K562 (cell line): ENCODE measurements around the gene CPA3. TPM values are rescaled to one million over a fixed set of nuclear protein-coding genes. Genes with fewer than 3 reads are reported as not detected.

Experiments
- ATAC-seq: fragments of 200-7000 bp; cut with Tn5 transposase; 3 replicates; pipeline ENCODE4 v1.9.1; 2020; ENCODE audit warnings: moderate library complexity
- BruUV-seq: library from RNA; stranded (reverse); fragments of 400-500 nt; replicated peaks from 2 replicates; lab custom pipeline; 2021; lab: Mats Ljungman, UMichigan
- CTCF ChIA-PET: fragments of 300-600 bp; formaldehyde crosslinking; extraction: SDS; loops from one replicate; lab custom pipeline; 2021; ENCODE audit warnings: low intra/inter-chr PET ratio; lab: Yijun Ruan, JAX
- POLR2A ChIA-PET: fragments of 300-600, 350-650 bp; sonication (Branson Sonifier 250); formaldehyde crosslinking; extraction: SDS; loops from one replicate; lab custom pipeline; 2021; ENCODE audit warnings: antibody characterized with exemption, inconsistent platforms; lab: Yijun Ruan, JAX
- DNase-seq, 4 experiments: peaks; one replicate each; pipeline versions ENCODE4 v3.0.0 to v3.0.0-alpha.2; 2011 to 2018; ENCODE audit warnings: low spot score in 3 of 4, mixed read lengths in 3 of 4; ENCODE audit errors: extremely low read depth in 1 of 4
- FAIRE-seq: peaks from 2 replicates; lab custom pipeline; 2011; peaks lifted over from hg19 to GRCh38; lab: Jason Lieb, UNC
- H2AFZ ChIP-seq: 2 replicates; pipeline ENCODE4 v1.6.0; 2011; ENCODE audit warnings: low read depth, low read length, control low read depth, inconsistent platforms
- H3K27ac ChIP-seq: fragments of 200-600 bp; 3 replicates; pipeline ENCODE4 v1.8.0; 2011; ENCODE audit warnings: low read depth, mild to moderate bottlenecking, control low read depth, inconsistent platforms, low read length, moderate library complexity, mixed read lengths; ENCODE audit errors: extremely low read depth
- H3K27me3 ChIP-seq, 2 experiments: fragments of 300-600 bp in 1 of 2; 2 replicates in 1 of 2; 3 replicates in 1 of 2; pipeline versions ENCODE4 v1.6.0 to v1.8.0; 2011; ENCODE audit warnings: inconsistent platforms in 2 of 2, low read length in 2 of 2, mild to moderate bottlenecking in 1 of 2, mixed read lengths in 1 of 2, moderate library complexity in 1 of 2; ENCODE audit not compliant: control insufficient read depth in 2 of 2, insufficient read depth in 2 of 2
- H3K36me3 ChIP-seq: fragments of 300-600 bp; 3 replicates; pipeline ENCODE4 v1.8.0; 2011; ENCODE audit warnings: mild to moderate bottlenecking, low read length, inconsistent platforms; ENCODE audit not compliant: control insufficient read depth, insufficient read depth
- H3K4me1 ChIP-seq, 2 experiments: fragments of 200-600 bp in 1 of 2; replicated peaks in 1 of 2; 2 replicates in 1 of 2; 3 replicates in 1 of 2; pipeline versions ENCODE4 v1.5.1 to v1.8.0; 2011; ENCODE audit warnings: inconsistent platforms in 2 of 2, low read length in 2 of 2, mild to moderate bottlenecking in 1 of 2, mixed read lengths in 1 of 2, moderate library complexity in 1 of 2; ENCODE audit not compliant: control insufficient read depth in 2 of 2, insufficient read depth in 2 of 2
- H3K4me2 ChIP-seq: 2 replicates; pipeline ENCODE4 v1.6.1; 2011; ENCODE audit warnings: low read length, control low read depth, inconsistent platforms, mixed read lengths; ENCODE audit not compliant: insufficient read depth
- H3K4me3 ChIP-seq: fragments of 200-600 bp; sonication (generic), shearing (Covaris generic); 2 replicates; pipeline ENCODE4 v1.5.1; 2016; ENCODE audit warnings: control low read depth, inconsistent platforms
- H3K79me2 ChIP-seq: fragments of 200-600 bp; 3 replicates; pipeline ENCODE4 v1.8.0; 2011; ENCODE audit warnings: low read length, inconsistent platforms; ENCODE audit not compliant: control insufficient read depth, insufficient read depth
- H3K9ac ChIP-seq, 2 experiments: 2 replicates each; pipeline versions ENCODE4 v1.6.0 to v1.6.1; 2011; ENCODE audit warnings: low read depth in 2 of 2, low read length in 2 of 2, control low read depth in 1 of 2, inconsistent platforms in 1 of 2, mild to moderate bottlenecking in 1 of 2, mixed read lengths in 1 of 2; ENCODE audit not compliant: insufficient read depth in 1 of 2
- H3K9me1 ChIP-seq: one replicate; pipeline ENCODE4 v1.6.0; 2011; ENCODE audit warnings: inconsistent platforms, mild to moderate bottlenecking, low read length, moderate library complexity; ENCODE audit not compliant: control insufficient read depth, insufficient read depth
- H3K9me3 ChIP-seq: replicated peaks from 2 replicates; pipeline ENCODE4 v1.5.1; 2011; ENCODE audit warnings: low read depth, low read length, inconsistent platforms; ENCODE audit not compliant: control insufficient read depth, insufficient read depth
- H4K20me1 ChIP-seq: replicated peaks from 2 replicates; pipeline ENCODE4 v1.6.1; 2011; ENCODE audit warnings: low read length, inconsistent platforms, mixed read lengths; ENCODE audit not compliant: control insufficient read depth, insufficient read depth
- BMI1 ChIP-seq: fragments of 150-350 bp; IDR thresholded peaks from 2 replicates; pipeline ENCODE4 v1.6.1; 2014; ENCODE audit warnings: low read length
- CCAR2 ChIP-seq: fragments of 200-400 bp; formaldehyde crosslinking; IDR thresholded peaks from 2 replicates; pipeline ENCODE4 v1.6.1; 2017; ENCODE audit warnings: mild to moderate bottlenecking, low read depth, low read length
- DACH1 ChIP-seq: fragments of 450-650 bp; IDR thresholded peaks from 2 replicates; pipeline ENCODE4 v1.6.1; 2018; ENCODE audit not compliant: partially characterized antibody
- DMBX1 ChIP-seq: fragments of 250-450 bp; sonication (Bioruptor Pico); IDR thresholded peaks from 2 replicates; pipeline ENCODE4 v1.8.0; 2022; ENCODE audit warnings: inconsistent platforms, mild to moderate bottlenecking, moderate library complexity, borderline replicate concordance
- FIP1L1 ChIP-seq: fragments of 200-400 bp; formaldehyde crosslinking; IDR thresholded peaks from 2 replicates; pipeline ENCODE4 v1.6.1; 2018; ENCODE audit warnings: mild to moderate bottlenecking, low read depth, low read length; ENCODE audit not compliant: poor library complexity, severe bottlenecking
- MBD2 ChIP-seq: sonication (generic); IDR thresholded peaks from 2 replicates; pipeline ENCODE4 v1.6.1; 2016; ENCODE audit warnings: low read depth, borderline replicate concordance
- RFX5 ChIP-seq: IDR thresholded peaks from 2 replicates; pipeline ENCODE4 v1.6.1; 2011; ENCODE audit warnings: low read depth, mild to moderate bottlenecking, improper control_type of control experiment, low read length
- SNIP1 ChIP-seq: fragments of 450-650 bp; IDR thresholded peaks from 2 replicates; pipeline ENCODE4 v1.7.1; 2017; ENCODE audit warnings: low read depth, mild to moderate bottlenecking
- ZBTB11 ChIP-seq, 3 experiments: fragments of 200-800 bp in 1 of 3; fragments of 250-450 bp in 1 of 3; fragments of 450-650 bp in 1 of 3; sonication (Bioruptor Pico) in 1 of 3; sonication (Bioruptor generic) in 1 of 3; formaldehyde crosslinking in 1 of 3; IDR thresholded peaks; 2 replicates each; pipeline versions ENCODE4 v1.6.1 to v1.8.0; 2016 to 2022; ENCODE audit warnings: mild to moderate bottlenecking in 2 of 3, missing genetic modification characterization in 2 of 3, missing compliant biosample characterization in 1 of 3, moderate library complexity in 1 of 3
- ZC3H4 ChIP-seq: sonication (generic); formaldehyde crosslinking; IDR thresholded peaks from 2 replicates; pipeline ENCODE4 v1.9.0; 2021; ENCODE audit warnings: missing genetic modification reagents, borderline replicate concordance
- ZNF184 ChIP-seq: sonication (generic); formaldehyde crosslinking; IDR thresholded peaks from 2 replicates; pipeline ENCODE4 v1.5.0; 2020; ENCODE audit warnings: missing genetic modification reagents
- ZNF212 ChIP-seq: fragments of 450-650 bp; formaldehyde crosslinking; IDR thresholded peaks from 2 replicates; pipeline ENCODE4 v1.4.0; 2020; ENCODE audit warnings: mild to moderate bottlenecking
- WGBS: fragments of 100-300 bp; shearing (Covaris generic); methylation state at CpG from one replicate; pipeline ENCODE4 v1.1.6; 2016; ENCODE audit warnings: low coverage, mixed read lengths; ENCODE audit not compliant: insufficient coverage; ENCODE audit errors: missing lambda C conversion rate; 5-methylcytosine and 5-hydroxymethylcytosine counted together
- in situ Hi-C: fragments of 300-500 bp; cut with MboI; formaldehyde crosslinking; loops from 4 replicates; pipeline ENCODE4 v1.15.0; 2018; ENCODE audit warnings: inconsistent platforms, mixed read lengths
- intact Hi-C: fragments of 100-400 bp; cut with micrococcal nuclease; formaldehyde crosslinking; loops from 2 replicates; pipeline ENCODE4 v1.14.2; 2022
- polyA plus RNA-seq, 8 experiments: library from polyadenylated mRNA; depleted of rRNA in 4 of 8; stranded (reverse) in 5 of 8; unstranded in 3 of 8; fragments of >200 nt; fragmentation: Nextera tagmentation in 2 of 8; fragmentation: Illumina TruSeq in 1 of 8; extraction: Ambion mirVana in 2 of 8; extraction: Trizol in 1 of 8; gene quantifications; 2 replicates each; pipeline versions ENCODE4 v1.2.1 to v1.2.3, GENCODE V29; 2011 to 2014; ENCODE audit warnings: inconsistent platforms in 1 of 8, missing spikeins in 1 of 8
- total RNA-seq, 7 experiments: library from RNA; depleted of rRNA in 6 of 7; stranded (reverse); fragments of >200 nt in 6 of 7; fragmentation: Illumina TruSeq in 2 of 7; extraction: Trizol in 2 of 7; gene quantifications; 2 replicates each; pipeline versions ENCODE4 v1.2.1 to v1.2.3, GENCODE V29; 2011 to 2021; ENCODE audit warnings: low replicate concordance in 1 of 7
- TF ChIP-seq, protein P1 (sequence below): fragments of 450-650 bp; formaldehyde crosslinking; IDR thresholded peaks from 2 replicates; pipeline ENCODE4 v1.4.0; 2020; ENCODE audit warnings: mild to moderate bottlenecking, moderate library complexity
- TF ChIP-seq, protein P2 (sequence below): sonication (generic); formaldehyde crosslinking; IDR thresholded peaks from 2 replicates; pipeline ENCODE4 v1.8.0; 2023; ENCODE audit warnings: mild to moderate bottlenecking, missing genetic modification reagents

Gene CPA3
- total and polyA plus RNA-seq, 9 of the 15 experiments (the other 6 are each of a cell fraction or from before 2014, with no cell fraction given) = not detected

- Histone ChIP-seq H3K4me3 (no peak overlapping the region), H3K36me3 (no peaks in the 10 kb centered on the region), H3K9ac (no peak overlapping the region), H3K9me3 (no peaks in the 10 kb centered on the region), H3K27me3 (peaks cover 0 to 5% of the 10 kb centered on the region in 2 experiments; a peak in 2 of 5 replicates), H3K4me1 (peaks cover 0 to 4% of the 10 kb centered on the region in 2 experiments; a peak in 2 of 5 replicates), H3K27ac (no peak overlapping the region), H2AFZ (no peak overlapping the region), H3K9me1 (no peaks in the 10 kb centered on the region), H3K79me2 (no peaks in the 10 kb centered on the region), H4K20me1 (no peaks in the 10 kb centered on the region), H3K4me2 (no peak overlapping the region)
- intact Hi-C loops = loop anchor here (10.0 kb wide), 2 partner anchors 630 to 1560 kb away; no protein-coding TSS in a partner anchor
- BruUV-seq = no TSS peak
- DNase-seq = no peak
- FAIRE-seq = no peak
- WGBS = 0% methylated on average over 2 of the region's 2 CpGs
- CTCF ChIA-PET = no interaction called here
- no peak for ATAC-seq
- POLR2A ChIA-PET = no interaction called here
- in situ Hi-C loops = loop anchor here (25.0 kb wide), 1 partner anchor 1558 kb away; no protein-coding TSS in a partner anchor
- TF ChIP-seq BMI1 = no peak
- TF ChIP-seq ZNF212 (CRISPR knock-in tag) = no peak
- TF ChIP-seq CCAR2 = no peak
- TF ChIP-seq, protein P1, sequence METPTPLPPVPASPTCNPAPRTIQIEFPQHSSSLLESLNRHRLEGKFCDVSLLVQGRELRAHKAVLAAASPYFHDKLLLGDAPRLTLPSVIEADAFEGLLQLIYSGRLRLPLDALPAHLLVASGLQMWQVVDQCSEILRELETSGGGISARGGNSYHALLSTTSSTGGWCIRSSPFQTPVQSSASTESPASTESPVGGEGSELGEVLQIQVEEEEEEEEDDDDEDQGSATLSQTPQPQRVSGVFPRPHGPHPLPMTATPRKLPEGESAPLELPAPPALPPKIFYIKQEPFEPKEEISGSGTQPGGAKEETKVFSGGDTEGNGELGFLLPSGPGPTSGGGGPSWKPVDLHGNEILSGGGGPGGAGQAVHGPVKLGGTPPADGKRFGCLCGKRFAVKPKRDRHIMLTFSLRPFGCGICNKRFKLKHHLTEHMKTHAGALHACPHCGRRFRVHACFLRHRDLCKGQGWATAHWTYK = no peak
- TF ChIP-seq FIP1L1 = no peak
- no peak for TF ChIP-seq DMBX1 (CRISPR knock-in tag)
- TF ChIP-seq ZNF184 = no peak
- TF ChIP-seq ZC3H4 (CRISPR knock-in tag) = no peak
- TF ChIP-seq, protein P2, sequence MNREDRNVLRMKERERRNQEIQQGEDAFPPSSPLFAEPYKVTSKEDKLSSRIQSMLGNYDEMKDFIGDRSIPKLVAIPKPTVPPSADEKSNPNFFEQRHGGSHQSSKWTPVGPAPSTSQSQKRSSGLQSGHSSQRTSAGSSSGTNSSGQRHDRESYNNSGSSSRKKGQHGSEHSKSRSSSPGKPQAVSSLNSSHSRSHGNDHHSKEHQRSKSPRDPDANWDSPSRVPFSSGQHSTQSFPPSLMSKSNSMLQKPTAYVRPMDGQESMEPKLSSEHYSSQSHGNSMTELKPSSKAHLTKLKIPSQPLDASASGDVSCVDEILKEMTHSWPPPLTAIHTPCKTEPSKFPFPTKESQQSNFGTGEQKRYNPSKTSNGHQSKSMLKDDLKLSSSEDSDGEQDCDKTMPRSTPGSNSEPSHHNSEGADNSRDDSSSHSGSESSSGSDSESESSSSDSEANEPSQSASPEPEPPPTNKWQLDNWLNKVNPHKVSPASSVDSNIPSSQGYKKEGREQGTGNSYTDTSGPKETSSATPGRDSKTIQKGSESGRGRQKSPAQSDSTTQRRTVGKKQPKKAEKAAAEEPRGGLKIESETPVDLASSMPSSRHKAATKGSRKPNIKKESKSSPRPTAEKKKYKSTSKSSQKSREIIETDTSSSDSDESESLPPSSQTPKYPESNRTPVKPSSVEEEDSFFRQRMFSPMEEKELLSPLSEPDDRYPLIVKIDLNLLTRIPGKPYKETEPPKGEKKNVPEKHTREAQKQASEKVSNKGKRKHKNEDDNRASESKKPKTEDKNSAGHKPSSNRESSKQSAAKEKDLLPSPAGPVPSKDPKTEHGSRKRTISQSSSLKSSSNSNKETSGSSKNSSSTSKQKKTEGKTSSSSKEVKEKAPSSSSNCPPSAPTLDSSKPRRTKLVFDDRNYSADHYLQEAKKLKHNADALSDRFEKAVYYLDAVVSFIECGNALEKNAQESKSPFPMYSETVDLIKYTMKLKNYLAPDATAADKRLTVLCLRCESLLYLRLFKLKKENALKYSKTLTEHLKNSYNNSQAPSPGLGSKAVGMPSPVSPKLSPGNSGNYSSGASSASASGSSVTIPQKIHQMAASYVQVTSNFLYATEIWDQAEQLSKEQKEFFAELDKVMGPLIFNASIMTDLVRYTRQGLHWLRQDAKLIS (CRISPR knock-in tag) = no peak
- TF ChIP-seq DACH1 = no peak
- no peak for TF ChIP-seq MBD2
- no peak for TF ChIP-seq SNIP1
- no peak for TF ChIP-seq RFX5
- TF ChIP-seq ZBTB11 (CRISPR knock-in tag; IDR thresholded peaks at IDR 0.05) = no peak
These were observed 80.0 kb downstream of the CPA3 start for GRCh38 chr3:148945116-148945515.
